NCI-H2227 treated with DMSO at 0.1 percent for 48 hours (cell line): ENCODE measurements around the gene SRCIN1.

Experiments used
- DNase-seq: peaks from one replicate; lab custom pipeline; 2025; lab: John Stamatoyannopoulos, UW

Gene SRCIN1

GRCh38 chr17:38598536-38598935 lies 7.2 kb downstream of the SRCIN1 start:
- DNase-seq: peak; percentile 35

- no peak for DNase-seq
Measured at GRCh38 chr17:38597375-38597774, 8.4 kb downstream of the SRCIN1 start.

GRCh38 chr17:38596651-38597050 lies 9.1 kb downstream of the SRCIN1 start:
- DNase-seq: no peak

GRCh38 chr17:38595892-38596291 lies 9.9 kb downstream of the SRCIN1 start:
- no peak for DNase-seq

- no peak for DNase-seq
Measured at GRCh38 chr17:38594152-38594551, 11.6 kb downstream of the SRCIN1 start.

- DNase-seq: no peak
Measured at GRCh38 chr17:38592487-38592886, 13.3 kb downstream of the SRCIN1 start.

- peak; percentile 40 for DNase-seq
Measured at GRCh38 chr17:38591759-38592241, 14.0 kb downstream of the SRCIN1 start.

- DNase-seq: no peak
Measured at GRCh38 chr17:38590988-38591758, 14.6 kb downstream of the SRCIN1 start.

- no peak for DNase-seq
Measured at GRCh38 chr17:38589462-38590114, 16.2 kb downstream of the SRCIN1 start.

GRCh38 chr17:38588788-38589174 lies 17.0 kb downstream of the SRCIN1 start:
- no peak for DNase-seq

GRCh38 chr17:38587947-38588787 lies 17.6 kb downstream of the SRCIN1 start:
- DNase-seq: no peak

- DNase-seq: no peak
Measured at GRCh38 chr17:38587203-38587602, 18.5 kb downstream of the SRCIN1 start.

GRCh38 chr17:38586788-38587187 lies 19.0 kb downstream of the SRCIN1 start:
- no peak for DNase-seq

GRCh38 chr17:38585918-38586529 lies 19.7 kb downstream of the SRCIN1 start:
- no peak for DNase-seq

GRCh38 chr17:38585056-38585917 lies 20.5 kb downstream of the SRCIN1 start:
- DNase-seq: no peak

- DNase-seq: peak; percentile 64
Measured at GRCh38 chr17:38584350-38584925, 21.3 kb downstream of the SRCIN1 start.

- DNase-seq: no peak
Measured at GRCh38 chr17:38583828-38584349, 21.9 kb downstream of the SRCIN1 start.

GRCh38 chr17:38583176-38583575 lies 22.6 kb downstream of the SRCIN1 start:
- DNase-seq: no peak

- DNase-seq: no peak
Measured at GRCh38 chr17:38582069-38582468, 23.7 kb downstream of the SRCIN1 start.

- no peak for DNase-seq
Measured at GRCh38 chr17:38579934-38580333, 25.8 kb downstream of the SRCIN1 start.

GRCh38 chr17:38579083-38579480 lies 26.7 kb downstream of the SRCIN1 start:
- no peak for DNase-seq
